Measurements from ENCODE around the gene DCAF8.

DNA sequence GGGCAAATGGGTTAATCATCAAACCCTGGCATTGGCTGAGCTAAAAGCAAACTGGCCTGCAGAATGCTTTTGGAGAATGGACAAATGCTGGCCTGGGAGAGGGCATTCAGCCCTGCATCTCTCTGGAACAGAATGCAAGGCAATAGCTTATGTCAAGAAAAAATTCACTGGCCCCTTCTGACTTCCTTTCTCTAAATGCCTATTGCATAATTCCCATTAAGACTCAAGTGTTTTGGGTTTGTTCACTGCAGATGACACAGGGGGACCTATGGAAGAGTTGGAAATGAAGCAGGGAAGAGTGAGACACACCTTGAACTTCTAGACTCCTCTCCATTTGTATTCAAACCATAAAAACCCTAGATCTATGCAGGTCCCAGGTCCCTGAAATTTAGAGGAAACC is 41.3 kb downstream of the DCAF8 start:
- TF ChIP-seq POLR2A (IDR thresholded peaks at IDR 0.05; ENCODE audit: low read depth, low read length) (no peak), TAF1 (IDR thresholded peaks at IDR 0.05; ENCODE audit: borderline replicate concordance, low read depth, low read length) (no peak), POLR2AphosphoS5 (IDR thresholded peaks at IDR 0.05; ENCODE audit: low read depth, low read length) (no peak)
